Measurements from ENCODE around the gene MAPKAPK5.
"Not testable (repeated sequence)": the region's sequence is repeated elsewhere in the genome, so short reads cannot be mapped to it uniquely, and the experiment has no call there.

The MAPKAPK5 gene

GRCh38 chr12:111886662-111887545 lies 44.9 kb downstream of the MAPKAPK5 start:
- DNase-seq (ENCODE audit: low read depth in 2 of 2): no peak

GRCh38 chr12:111887926-111888745 lies 46.1 kb downstream of the MAPKAPK5 start:
- no peak for DNase-seq (ENCODE audit: low read depth in 2 of 2)

- no peak for DNase-seq (ENCODE audit: low read depth in 2 of 2)
These were observed 51.3 kb downstream of the MAPKAPK5 start for GRCh38 chr12:111893287-111893686.

- DNase-seq (ENCODE audit: low read depth in 2 of 2): no peak
These were observed 52.5 kb downstream of the MAPKAPK5 start for GRCh38 chr12:111894556-111894955.

- no peak for DNase-seq (ENCODE audit: low read depth in 2 of 2)
These were observed 59.2 kb downstream of the MAPKAPK5 start for GRCh38 chr12:111901182-111901581.

- DNase-seq (ENCODE audit: low read depth in 2 of 2): no peak
These were observed 62.5 kb downstream of the MAPKAPK5 start for GRCh38 chr12:111904446-111904975.

GRCh38 chr12:111905502-111905901 lies 63.5 kb downstream of the MAPKAPK5 start:
- no peak for DNase-seq (ENCODE audit: low read depth in 2 of 2)

- no peak for DNase-seq (ENCODE audit: low read depth in 2 of 2)
These were observed 65.7 kb downstream of the MAPKAPK5 start for GRCh38 chr12:111907740-111908139.

GRCh38 chr12:111925171-111925570 lies 83.1 kb downstream of the MAPKAPK5 start:
- DNase-seq (ENCODE audit: low read depth in 2 of 2): no peak

GRCh38 chr12:111926631-111927030 lies 84.6 kb downstream of the MAPKAPK5 start:
- no peak for DNase-seq (ENCODE audit: low read depth in 2 of 2)

- DNase-seq (ENCODE audit: low read depth in 2 of 2): no peak
These were observed 85.3 kb downstream of the MAPKAPK5 start for GRCh38 chr12:111927346-111927745.

GRCh38 chr12:111932241-111932640 lies 90.2 kb downstream of the MAPKAPK5 start:
- no peak for DNase-seq (ENCODE audit: low read depth in 2 of 2)

- no peak for DNase-seq (ENCODE audit: low read depth in 2 of 2)
These were observed 94.8 kb downstream of the MAPKAPK5 start for GRCh38 chr12:111936869-111937268.

- DNase-seq (ENCODE audit: low read depth in 2 of 2): no peak
These were observed 95.4 kb downstream of the MAPKAPK5 start for GRCh38 chr12:111937429-111937828.

- no peak for DNase-seq (ENCODE audit: low read depth in 2 of 2)
These were observed 100.5 kb downstream of the MAPKAPK5 start for GRCh38 chr12:111942557-111942956.

- DNase-seq (ENCODE audit: low read depth in 2 of 2): no peak
These were observed 101.9 kb downstream of the MAPKAPK5 start for GRCh38 chr12:111943929-111944328.

- DNase-seq (ENCODE audit: low read depth in 2 of 2): not testable (repeated sequence)
These were observed 109.1 kb downstream of the MAPKAPK5 start for GRCh38 chr12:111950961-111951676.

Data from stimulated activated CD4-positive, alpha-beta T cell treated with anti-CD3 and anti-CD28 coated beads, Interleukin-1b, Interleukin-23, amount 100 ng/mL, for 4 hours (primary cell).